Neural cell (in vitro differentiated cells): ENCODE measurements around the gene SPINDOC. TPM values are rescaled to one million over a fixed set of nuclear protein-coding genes. Genes with fewer than 3 reads are reported as not detected.

Experiments
- H2AFZ ChIP-seq: fragments of 200-600, 300-800 bp; sonication (generic), shearing (Covaris generic); 2 replicates; pipeline ENCODE4 v1.6.0; 2014; ENCODE audit warnings: low read depth, mild to moderate bottlenecking, antibody characterized with exemption, low read length, moderate library complexity
- H3F3A ChIP-seq: fragments of 200-600 bp; shearing (Covaris generic); 2 replicates; pipeline ENCODE4 v1.6.1; 2016; ENCODE audit warnings: mild to moderate bottlenecking, moderate library complexity, mixed read lengths, antibody characterized with exemption, low read length; ENCODE audit not compliant: insufficient read depth, poor library complexity, severe bottlenecking
- H3K27ac ChIP-seq: fragments of 200-600, 300-800 bp; sonication (generic), shearing (Covaris generic); 2 replicates; pipeline ENCODE4 v1.5.1; 2014; ENCODE audit warnings: mild to moderate bottlenecking, low read length, moderate library complexity
- H3K27me3 ChIP-seq: fragments of 300-800, 200-600 bp; sonication (generic), shearing (Covaris generic); 2 replicates; pipeline ENCODE4 v1.6.0; 2014; ENCODE audit warnings: mild to moderate bottlenecking, low read depth, low read length, moderate library complexity; ENCODE audit not compliant: insufficient read depth
- H3K36me3 ChIP-seq: fragments of 300-800, 200-600 bp; sonication (generic), shearing (Covaris generic); 2 replicates; pipeline ENCODE4 v1.5.1; 2014; ENCODE audit warnings: mild to moderate bottlenecking, antibody characterized with exemption, low read length, moderate library complexity; ENCODE audit not compliant: insufficient read depth
- H3K4me2 ChIP-seq: fragments of 300-800, 200-600 bp; sonication (generic), shearing (Covaris generic); 2 replicates; pipeline ENCODE4 v1.6.0; 2014; ENCODE audit warnings: mild to moderate bottlenecking, low read length
- H3K4me3 ChIP-seq: fragments of 300-800, 200-600 bp; sonication (generic), shearing (Covaris generic); 2 replicates; pipeline ENCODE4 v1.5.1; 2014; ENCODE audit warnings: mild to moderate bottlenecking, low read length, moderate library complexity
- H3K79me2 ChIP-seq: fragments of 200-600 bp; shearing (Covaris generic); replicated peaks from 2 replicates; pipeline ENCODE4 v1.6.0; 2014; ENCODE audit warnings: mild to moderate bottlenecking, low read length, moderate library complexity; ENCODE audit not compliant: insufficient read depth
- H3K9ac ChIP-seq: fragments of 300-800, 200-600 bp; sonication (generic), shearing (Covaris generic); 2 replicates; pipeline ENCODE4 v1.6.1; 2016; ENCODE audit warnings: mild to moderate bottlenecking, low read length, mixed read lengths
- H3K9me2 ChIP-seq: fragments of 200-600 bp; shearing (Covaris generic); 2 replicates; pipeline ENCODE4 v1.6.1; 2016; ENCODE audit warnings: mild to moderate bottlenecking, low read length, mixed read lengths; ENCODE audit not compliant: insufficient read depth
- H3K9me3 ChIP-seq: fragments of 200-600, 300-800 bp; sonication (generic), shearing (Covaris generic); 2 replicates; pipeline ENCODE4 v1.6.1; 2016; ENCODE audit warnings: mild to moderate bottlenecking, mixed run types, low read length, moderate library complexity, mixed read lengths
- H4K20me1 ChIP-seq: fragments of 200-600 bp; shearing (Covaris generic); 2 replicates; pipeline ENCODE4 v1.6.1; 2016; ENCODE audit warnings: mild to moderate bottlenecking, mixed run types; ENCODE audit not compliant: insufficient read depth
- EP300 ChIP-seq: fragments of 450-650 bp; conservative IDR thresholded peaks from 2 replicates; pipeline ENCODE4 v1.6.1; 2014; ENCODE audit warnings: antibody characterized with exemption, mild to moderate bottlenecking, moderate library complexity; ENCODE audit not compliant: poor library complexity, severe bottlenecking
- EZH2 ChIP-seq: fragments of 200-600, 300-800 bp; shearing (Covaris generic), sonication (generic); IDR thresholded peaks from 2 replicates; pipeline ENCODE4 v1.6.1; 2014; ENCODE audit warnings: antibody characterized with exemption, low read length, borderline replicate concordance, mild to moderate bottlenecking; ENCODE audit not compliant: insufficient read depth, poor library complexity, severe bottlenecking
- MXI1 ChIP-seq: fragments of 450-650 bp; conservative IDR thresholded peaks from 2 replicates; pipeline ENCODE4 v1.6.1; 2014; ENCODE audit warnings: antibody characterized with exemption, mild to moderate bottlenecking; ENCODE audit not compliant: poor library complexity, severe bottlenecking
- POLR2AphosphoS5 ChIP-seq: IDR thresholded peaks from 2 replicates; pipeline ENCODE4 v1.6.1; 2012
- RAD21 ChIP-seq: fragments of 450-650 bp; conservative IDR thresholded peaks from 2 replicates; pipeline ENCODE4 v1.6.1; 2014; ENCODE audit warnings: antibody characterized with exemption, mild to moderate bottlenecking, moderate library complexity
- SMC3 ChIP-seq: fragments of 450-650 bp; conservative IDR thresholded peaks from 2 replicates; pipeline ENCODE4 v1.6.1; 2014; ENCODE audit warnings: antibody characterized with exemption, mild to moderate bottlenecking, moderate library complexity; ENCODE audit not compliant: poor library complexity
- TAF1 ChIP-seq: IDR thresholded peaks from 2 replicates; pipeline ENCODE4 v1.6.1; 2012; ENCODE audit warnings: low read depth
- polyA plus RNA-seq: library from polyadenylated mRNA; depleted of rRNA; stranded (reverse); fragments of >200 nt; gene quantifications from 2 replicates; pipeline ENCODE4 v1.2.3, GENCODE V29; 2014
- TF ChIP-seq, protein P1 (sequence below): IDR thresholded peaks from 2 replicates; pipeline ENCODE4 v1.6.1; 2012; ENCODE audit warnings: borderline replicate concordance
- TF ChIP-seq, protein P2 (sequence below): fragments of 450-650 bp; IDR thresholded peaks from 2 replicates; pipeline ENCODE4 v1.5.1; 2014; ENCODE audit warnings: antibody characterized with exemption, mild to moderate bottlenecking, moderate library complexity; ENCODE audit not compliant: poor library complexity, severe bottlenecking

Gene SPINDOC
- polyA plus RNA-seq, 1 donor from 2014 or later = 20.3 TPM

DNA sequence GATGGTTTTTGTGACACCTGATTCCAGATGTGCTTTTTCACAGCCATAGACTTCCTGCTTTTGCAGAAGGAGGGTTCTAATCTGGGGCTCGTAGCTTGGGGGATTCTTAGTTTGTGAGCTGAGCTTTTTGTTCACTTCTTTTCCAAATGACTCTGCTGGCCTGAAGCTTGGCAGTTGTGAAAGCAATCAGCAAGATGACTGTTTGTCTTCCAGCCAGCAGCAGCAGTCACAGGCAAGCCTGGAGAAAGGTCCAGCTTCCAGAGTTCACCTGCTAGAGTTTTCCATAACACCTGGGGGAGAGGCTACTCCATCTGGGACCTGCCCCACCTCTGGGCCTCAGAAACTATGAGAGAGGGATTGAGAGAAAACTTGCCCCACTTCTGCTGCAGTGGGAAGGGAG, 29.8 kb downstream of the SPINDOC start:
- TF ChIP-seq, protein P1, sequence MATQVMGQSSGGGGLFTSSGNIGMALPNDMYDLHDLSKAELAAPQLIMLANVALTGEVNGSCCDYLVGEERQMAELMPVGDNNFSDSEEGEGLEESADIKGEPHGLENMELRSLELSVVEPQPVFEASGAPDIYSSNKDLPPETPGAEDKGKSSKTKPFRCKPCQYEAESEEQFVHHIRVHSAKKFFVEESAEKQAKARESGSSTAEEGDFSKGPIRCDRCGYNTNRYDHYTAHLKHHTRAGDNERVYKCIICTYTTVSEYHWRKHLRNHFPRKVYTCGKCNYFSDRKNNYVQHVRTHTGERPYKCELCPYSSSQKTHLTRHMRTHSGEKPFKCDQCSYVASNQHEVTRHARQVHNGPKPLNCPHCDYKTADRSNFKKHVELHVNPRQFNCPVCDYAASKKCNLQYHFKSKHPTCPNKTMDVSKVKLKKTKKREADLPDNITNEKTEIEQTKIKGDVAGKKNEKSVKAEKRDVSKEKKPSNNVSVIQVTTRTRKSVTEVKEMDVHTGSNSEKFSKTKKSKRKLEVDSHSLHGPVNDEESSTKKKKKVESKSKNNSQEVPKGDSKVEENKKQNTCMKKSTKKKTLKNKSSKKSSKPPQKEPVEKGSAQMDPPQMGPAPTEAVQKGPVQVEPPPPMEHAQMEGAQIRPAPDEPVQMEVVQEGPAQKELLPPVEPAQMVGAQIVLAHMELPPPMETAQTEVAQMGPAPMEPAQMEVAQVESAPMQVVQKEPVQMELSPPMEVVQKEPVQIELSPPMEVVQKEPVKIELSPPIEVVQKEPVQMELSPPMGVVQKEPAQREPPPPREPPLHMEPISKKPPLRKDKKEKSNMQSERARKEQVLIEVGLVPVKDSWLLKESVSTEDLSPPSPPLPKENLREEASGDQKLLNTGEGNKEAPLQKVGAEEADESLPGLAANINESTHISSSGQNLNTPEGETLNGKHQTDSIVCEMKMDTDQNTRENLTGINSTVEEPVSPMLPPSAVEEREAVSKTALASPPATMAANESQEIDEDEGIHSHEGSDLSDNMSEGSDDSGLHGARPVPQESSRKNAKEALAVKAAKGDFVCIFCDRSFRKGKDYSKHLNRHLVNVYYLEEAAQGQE = no peak
- TF ChIP-seq RAD21 (no peak), EP300 (no peak), TAF1 (no peak)
- TF ChIP-seq, protein P2, sequence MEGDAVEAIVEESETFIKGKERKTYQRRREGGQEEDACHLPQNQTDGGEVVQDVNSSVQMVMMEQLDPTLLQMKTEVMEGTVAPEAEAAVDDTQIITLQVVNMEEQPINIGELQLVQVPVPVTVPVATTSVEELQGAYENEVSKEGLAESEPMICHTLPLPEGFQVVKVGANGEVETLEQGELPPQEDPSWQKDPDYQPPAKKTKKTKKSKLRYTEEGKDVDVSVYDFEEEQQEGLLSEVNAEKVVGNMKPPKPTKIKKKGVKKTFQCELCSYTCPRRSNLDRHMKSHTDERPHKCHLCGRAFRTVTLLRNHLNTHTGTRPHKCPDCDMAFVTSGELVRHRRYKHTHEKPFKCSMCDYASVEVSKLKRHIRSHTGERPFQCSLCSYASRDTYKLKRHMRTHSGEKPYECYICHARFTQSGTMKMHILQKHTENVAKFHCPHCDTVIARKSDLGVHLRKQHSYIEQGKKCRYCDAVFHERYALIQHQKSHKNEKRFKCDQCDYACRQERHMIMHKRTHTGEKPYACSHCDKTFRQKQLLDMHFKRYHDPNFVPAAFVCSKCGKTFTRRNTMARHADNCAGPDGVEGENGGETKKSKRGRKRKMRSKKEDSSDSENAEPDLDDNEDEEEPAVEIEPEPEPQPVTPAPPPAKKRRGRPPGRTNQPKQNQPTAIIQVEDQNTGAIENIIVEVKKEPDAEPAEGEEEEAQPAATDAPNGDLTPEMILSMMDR = no peak
- no peaks in the 10 kb centered on the region for H3K9me2 ChIP-seq
- H3K4me3 ChIP-seq = peak overlapping the region; percentile 74
- no peak overlapping the region for H3K9ac ChIP-seq
- H3K27ac ChIP-seq = no peak overlapping the region
- no peak overlapping the region for H2AFZ ChIP-seq
- peaks cover 10% of the 10 kb centered on the region for H4K20me1 ChIP-seq
- no peaks in the 10 kb centered on the region for H3K36me3 ChIP-seq
- no peak overlapping the region for H3K4me2 ChIP-seq
- no peaks in the 10 kb centered on the region for H3F3A ChIP-seq
- no peaks in the 10 kb centered on the region for H3K9me3 ChIP-seq
- peaks cover 74% of the 10 kb centered on the region for H3K79me2 ChIP-seq
- no peaks in the 10 kb centered on the region for H3K27me3 ChIP-seq

DNA sequence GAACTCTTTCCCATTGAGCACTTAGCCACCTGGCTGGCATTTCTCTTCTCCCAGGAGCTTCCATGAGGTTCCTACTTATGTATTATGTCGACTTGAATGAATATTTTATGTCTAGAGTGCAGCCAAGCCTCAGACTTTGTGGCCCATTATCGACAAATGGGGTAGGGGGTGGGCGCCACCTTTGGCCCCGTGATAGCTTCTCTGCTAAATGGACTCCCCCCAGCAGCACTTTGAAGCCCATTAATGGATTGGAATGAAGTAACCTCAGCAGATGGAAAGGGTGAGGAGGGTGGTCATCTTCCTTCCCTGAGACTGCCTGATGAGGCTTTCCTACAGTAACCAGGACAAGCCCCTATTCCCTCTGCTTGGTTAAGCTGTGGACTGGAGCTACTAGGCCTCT, 31.6 kb downstream of the SPINDOC start:
- no peaks in the 10 kb centered on the region for H3K36me3 ChIP-seq
- peaks cover 6% of the 10 kb centered on the region for H4K20me1 ChIP-seq
- H3K27ac ChIP-seq = no peak overlapping the region
- H3K9me3 ChIP-seq = no peaks in the 10 kb centered on the region
- no peaks in the 10 kb centered on the region for H3K9me2 ChIP-seq
- H3K27me3 ChIP-seq = no peaks in the 10 kb centered on the region
- no peaks in the 10 kb centered on the region for H3F3A ChIP-seq
- no peak overlapping the region for H3K4me2 ChIP-seq
- no peak overlapping the region for H3K9ac ChIP-seq
- TF ChIP-seq EP300 = no peak
- TF ChIP-seq, protein P1 = no peak
- TF ChIP-seq EZH2 = no peak
- no peak for TF ChIP-seq TAF1
- TF ChIP-seq RAD21 = no peak
- no peak for TF ChIP-seq MXI1
- no peak for TF ChIP-seq SMC3
- TF ChIP-seq POLR2AphosphoS5 = no peak
- TF ChIP-seq, protein P2 = no peak
- H3K4me3 ChIP-seq = no peak overlapping the region
- H3K79me2 ChIP-seq = peaks cover 78% of the 10 kb centered on the region
- no peak overlapping the region for H2AFZ ChIP-seq
